Stimulated activated naive CD8-positive, alpha-beta T cell treated with anti-CD3 and anti-CD28 coated beads, Interleukin-15, amount 100 ng/mL, for 72 hours (primary cell): ENCODE data around the gene STRC.
"Not testable (repeated sequence)": the region's sequence is repeated elsewhere in the genome, so short reads cannot be mapped to it uniquely, and the experiment has no call there.

ENCODE experiments used
- ATAC-seq: fragments of 150-1000 bp; cut with Tn5 transposase; 2 replicates; pipeline ENCODE4 v1.10.0; 2021; ENCODE audit warnings: mild to moderate bottlenecking, moderate library complexity
- DNase-seq, 2 donors: peaks; one replicate each; pipeline ENCODE4 v3.0.0; 2021 to 2022
- H3K27ac Mint-ChIP-seq, 2 donors: one replicate each; pipeline ENCODE4 v1.8.0; 2022; ENCODE audit warnings: mild to moderate bottlenecking in 2 of 2, mixed read lengths in 2 of 2, moderate library complexity in 2 of 2
- H3K27me3 Mint-ChIP-seq: one replicate; pipeline ENCODE4 v1.8.0; 2022; ENCODE audit warnings: mixed read lengths
- H3K4me1 Mint-ChIP-seq: one replicate; pipeline ENCODE4 v1.8.0; 2022; ENCODE audit warnings: mild to moderate bottlenecking, mixed read lengths
- H3K4me3 Mint-ChIP-seq, 2 donors: one replicate each; pipeline ENCODE4 v1.8.0; 2022; ENCODE audit warnings: mild to moderate bottlenecking in 2 of 2, mixed read lengths in 2 of 2, moderate library complexity in 1 of 2
- H3K9me3 Mint-ChIP-seq, 2 donors: one replicate each; pipeline ENCODE4 v1.8.0; 2022; ENCODE audit warnings: mixed read lengths in 2 of 2

The STRC gene

DNA sequence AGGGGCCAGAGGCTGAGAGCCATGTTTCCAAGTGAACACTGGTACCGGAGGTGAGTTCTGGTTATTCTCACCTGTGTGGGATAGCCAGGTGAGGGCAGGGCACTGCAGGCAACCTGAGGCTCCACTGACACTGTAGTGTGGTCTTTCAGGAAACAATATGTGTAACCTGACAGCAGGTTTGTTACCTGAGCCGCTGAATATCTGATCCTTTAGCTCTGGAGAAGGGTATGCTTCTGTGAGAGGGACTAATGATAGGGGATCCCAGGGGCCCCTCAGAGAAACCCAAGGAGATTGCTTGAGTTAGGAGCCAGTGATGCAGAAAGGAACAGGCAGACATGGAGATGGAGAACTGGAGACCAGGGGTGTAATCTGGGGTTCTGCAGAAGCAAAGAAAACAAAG lies at the start of gene STRC:
TSS of gene STRC (minus strand) at position 101 of the 400 bp plus-strand sequence. CDS start at position 23, 78 bp downstream.
- H3K9me3 Mint-ChIP-seq, H3K27ac Mint-ChIP-seq, DNase-seq, H3K4me3 Mint-ChIP-seq, H3K4me1 Mint-ChIP-seq, ATAC-seq: not testable (repeated sequence)
- peaks cover 17% of the 10 kb centered on the region for H3K27me3 Mint-ChIP-seq

DNA sequence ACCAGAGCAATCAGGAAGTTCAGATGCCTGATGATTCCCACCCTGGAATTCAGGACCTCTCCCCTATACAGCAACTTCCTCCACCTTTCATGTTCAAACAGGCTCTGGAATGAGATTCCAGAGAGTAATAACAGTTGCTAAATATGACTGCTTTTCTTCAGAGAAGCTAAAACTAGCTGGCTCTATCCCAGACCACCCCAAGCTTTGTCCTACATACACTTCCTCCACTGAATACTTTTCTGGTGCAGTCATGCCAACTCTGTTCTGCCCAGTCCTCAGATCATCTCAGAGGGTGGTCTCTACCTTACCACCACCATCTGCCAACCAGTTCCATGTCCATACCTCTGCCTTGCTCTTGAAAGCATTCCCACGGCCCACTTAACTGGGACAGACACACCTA lies 47.6 kb upstream of the STRC start:
- not testable (repeated sequence) for H3K9me3 Mint-ChIP-seq, H3K4me3 Mint-ChIP-seq, H3K27me3 Mint-ChIP-seq, H3K27ac Mint-ChIP-seq, DNase-seq, H3K4me1 Mint-ChIP-seq, ATAC-seq

DNA sequence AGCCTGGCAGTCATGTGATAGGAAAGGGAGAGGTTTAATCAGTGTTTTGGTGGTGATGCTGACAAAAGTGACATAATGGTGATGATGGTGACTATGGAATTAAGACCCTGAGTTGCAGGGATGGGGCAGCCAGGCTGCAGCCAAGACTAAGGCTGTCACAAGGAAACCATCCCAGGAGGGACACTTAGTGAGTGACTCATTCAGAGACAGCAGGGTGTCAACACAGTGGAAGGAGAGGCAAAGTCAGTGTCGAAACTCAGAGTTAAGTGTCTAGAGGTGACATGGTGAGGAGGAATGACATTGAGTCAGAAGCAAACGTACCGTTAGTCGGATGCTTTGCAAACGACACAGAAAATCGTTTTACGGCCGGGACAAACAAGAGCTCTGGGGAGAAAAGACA lies 44.7 kb upstream of the STRC start:
- not testable (repeated sequence) for ATAC-seq, H3K4me1 Mint-ChIP-seq, H3K27ac Mint-ChIP-seq, DNase-seq, H3K9me3 Mint-ChIP-seq, H3K4me3 Mint-ChIP-seq, H3K27me3 Mint-ChIP-seq

DNA sequence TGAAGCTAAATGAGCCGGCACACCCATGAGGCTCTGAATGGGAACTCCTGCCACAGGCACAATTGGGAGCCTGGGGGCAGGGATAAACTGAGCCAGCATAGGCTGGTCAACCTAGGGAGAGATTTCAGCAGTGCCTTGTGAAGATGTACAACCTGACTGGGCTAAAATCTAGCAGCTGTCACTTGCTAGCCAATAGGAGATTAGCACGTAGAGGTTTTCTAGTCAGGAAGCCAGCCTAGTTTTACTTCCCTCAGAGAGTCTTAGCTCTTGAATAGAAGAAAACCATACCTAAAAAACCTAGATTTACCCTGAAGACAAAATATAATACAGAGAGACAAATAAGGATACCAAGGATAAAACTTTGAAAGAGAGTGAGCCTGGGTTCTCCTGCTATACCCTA lies 43.7 kb upstream of the STRC start:
- not testable (repeated sequence) for H3K4me3 Mint-ChIP-seq, DNase-seq, H3K9me3 Mint-ChIP-seq, H3K4me1 Mint-ChIP-seq, H3K27me3 Mint-ChIP-seq, ATAC-seq, H3K27ac Mint-ChIP-seq

DNA sequence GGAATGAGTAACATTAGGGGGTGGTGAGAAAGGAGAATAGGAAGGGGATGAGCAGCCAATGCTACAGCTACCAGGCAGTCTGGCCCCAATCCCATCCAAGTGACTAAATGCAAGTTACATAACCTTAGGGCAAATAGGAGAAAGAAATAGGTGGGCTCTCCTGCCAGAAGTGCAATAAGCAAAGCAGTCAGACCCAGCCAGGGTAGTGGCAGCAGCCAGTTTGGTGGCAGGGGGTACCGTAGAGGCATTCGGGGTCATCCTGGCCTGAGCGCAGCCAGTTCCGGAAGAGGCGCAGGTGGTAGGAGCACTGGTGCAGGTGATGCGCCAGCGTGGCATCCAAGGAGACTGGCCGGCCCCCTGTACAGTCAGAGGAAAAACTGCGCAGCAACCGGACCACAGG lies 41.1 kb upstream of the STRC start:
- not testable (repeated sequence) for DNase-seq

GRCh38 chr15:43649430-43649926 lies 30.9 kb upstream of the STRC start:
- ATAC-seq: peak; percentile 20
- H3K9me3 Mint-ChIP-seq: not testable (repeated sequence)

More for the DNA sequence above, 41.1 kb upstream of the STRC start:
- H3K27me3 Mint-ChIP-seq, H3K4me1 Mint-ChIP-seq, H3K9me3 Mint-ChIP-seq, ATAC-seq, H3K27ac Mint-ChIP-seq, H3K4me3 Mint-ChIP-seq: not testable (repeated sequence)

DNA sequence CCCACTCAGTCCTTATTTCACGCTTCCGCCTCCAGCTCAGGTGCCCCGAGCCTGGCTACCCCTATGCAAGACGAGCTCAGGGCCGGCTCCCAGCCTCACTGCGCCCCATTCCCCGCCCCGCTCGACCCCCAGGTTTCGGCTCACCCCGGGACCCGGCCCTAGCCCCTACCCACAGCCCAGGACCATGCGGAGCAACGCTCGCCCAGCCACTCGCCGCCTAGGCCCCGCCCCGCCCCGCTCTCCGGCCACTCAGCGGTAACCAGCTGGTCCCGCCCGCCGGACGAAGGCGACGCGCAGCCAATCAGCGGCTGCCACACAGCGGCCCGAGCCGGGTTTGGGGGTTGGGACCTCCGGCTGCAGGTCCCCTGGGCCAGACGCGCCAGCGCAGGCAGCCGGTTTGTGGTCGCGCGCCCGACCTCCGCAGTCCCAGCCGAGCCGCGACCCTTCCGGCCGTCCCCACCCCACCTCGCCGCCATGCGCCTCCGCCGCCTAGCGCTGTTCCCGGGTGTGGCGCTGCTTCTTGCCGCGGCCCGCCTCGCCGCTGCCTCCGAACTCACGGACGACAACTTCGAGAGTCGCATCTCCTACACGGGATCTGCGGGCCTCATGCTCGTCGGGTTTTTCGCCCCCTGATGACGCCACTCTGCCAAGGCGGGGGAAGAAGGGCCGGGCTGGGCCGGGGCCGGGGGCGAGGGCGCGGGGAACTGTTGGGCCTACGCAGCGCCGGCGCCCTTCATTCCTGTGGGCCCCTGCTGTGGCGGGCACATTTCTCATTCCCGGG lies 30.2 kb upstream of the STRC start, which contains the start of gene CATSPER2:
TSS of gene CATSPER2 (minus strand) at position 196 of the 781 bp plus-strand sequence. CDS start 783 bp downstream, outside the sequence.
- H3K9me3 Mint-ChIP-seq: no peaks in the 10 kb centered on the region
- no peak within 1 kb of the TSS for H3K4me3 Mint-ChIP-seq
- no peaks in the 10 kb centered on the region for H3K4me1 Mint-ChIP-seq
- no peak within 1 kb of the TSS for H3K27ac Mint-ChIP-seq
- no peak for DNase-seq
- no peaks in the 10 kb centered on the region for H3K27me3 Mint-ChIP-seq
- peak; percentile 59 for ATAC-seq

More at GRCh38 chr15:43649430-43649926, 30.9 kb upstream of the STRC start:
- H3K27me3 Mint-ChIP-seq, DNase-seq, H3K4me1 Mint-ChIP-seq, H3K27ac Mint-ChIP-seq, H3K4me3 Mint-ChIP-seq: not testable (repeated sequence)

GRCh38 chr15:43638464-43639204 lies 20.0 kb upstream of the STRC start:
- not testable (repeated sequence) for H3K27me3 Mint-ChIP-seq, DNase-seq, H3K9me3 Mint-ChIP-seq, H3K4me3 Mint-ChIP-seq, H3K4me1 Mint-ChIP-seq, ATAC-seq
- peak overlapping the region in 1 of 2 donors; percentile 1 for H3K27ac Mint-ChIP-seq

- not testable (repeated sequence) for H3K4me1 Mint-ChIP-seq, H3K9me3 Mint-ChIP-seq, ATAC-seq, H3K27me3 Mint-ChIP-seq, DNase-seq, H3K4me3 Mint-ChIP-seq
- peak overlapping the region; percentile 19 to 63 for H3K27ac Mint-ChIP-seq
Measured at GRCh38 chr15:43626937-43627336, 8.3 kb upstream of the STRC start.

- Mint-ChIP-seq H3K9me3 (no peaks in the 10 kb centered on the region), H3K4me1 (no peaks in the 10 kb centered on the region), H3K4me3 (no peak overlapping the region), H3K27ac (no peak overlapping the region), H3K27me3 (peaks cover 5% of the 10 kb centered on the region)
- no peak for ATAC-seq
- no peak for DNase-seq
Measured at GRCh38 chr15:43625106-43625505, 6.5 kb upstream of the STRC start.

GRCh38 chr15:43622068-43622799 lies 3.6 kb upstream of the STRC start:
- not testable (repeated sequence) for H3K4me3 Mint-ChIP-seq, ATAC-seq, H3K4me1 Mint-ChIP-seq, DNase-seq, H3K27ac Mint-ChIP-seq, H3K9me3 Mint-ChIP-seq
- peaks cover 17% of the 10 kb centered on the region for H3K27me3 Mint-ChIP-seq

- H3K9me3 Mint-ChIP-seq: not testable (repeated sequence)
Measured at GRCh38 chr15:43617750-43618149, 850 bp downstream of the STRC start.

DNA sequence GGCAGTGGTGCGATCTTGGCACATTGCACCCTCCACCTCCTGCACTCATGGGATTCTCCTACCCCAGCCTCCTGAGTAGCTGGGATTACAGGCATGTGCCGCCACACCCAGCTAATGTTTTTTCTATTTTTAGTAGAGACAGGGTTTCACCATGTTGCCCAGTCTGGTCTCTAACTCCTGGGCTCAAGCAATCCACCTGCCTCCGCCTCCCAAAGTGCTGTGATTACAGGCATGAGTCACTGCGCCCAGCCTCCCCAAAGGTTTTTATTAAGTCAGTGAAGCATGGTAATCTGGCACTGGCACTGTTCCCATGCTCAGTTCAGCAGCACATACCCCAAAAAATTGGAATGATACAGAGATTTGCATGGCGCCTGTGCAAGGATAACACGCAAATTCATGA lies 16.4 kb downstream of the STRC start:
- not testable (repeated sequence) for H3K27ac Mint-ChIP-seq, H3K4me1 Mint-ChIP-seq, H3K4me3 Mint-ChIP-seq, ATAC-seq, DNase-seq, H3K9me3 Mint-ChIP-seq
- H3K27me3 Mint-ChIP-seq: peaks cover 33% of the 10 kb centered on the region

More at GRCh38 chr15:43617750-43618149, 850 bp downstream of the STRC start:
- not testable (repeated sequence) for DNase-seq, H3K27ac Mint-ChIP-seq, H3K4me3 Mint-ChIP-seq, H3K4me1 Mint-ChIP-seq, ATAC-seq
- peaks cover 17% of the 10 kb centered on the region for H3K27me3 Mint-ChIP-seq

GRCh38 chr15:43600200-43600599 lies 18.4 kb downstream of the STRC start:
- Mint-ChIP-seq H3K27ac (peak overlapping the region in 1 of 2 donors; percentile 6), H3K27me3 (peaks cover 40% of the 10 kb centered on the region)
- DNase-seq, H3K4me1 Mint-ChIP-seq, H3K4me3 Mint-ChIP-seq, ATAC-seq, H3K9me3 Mint-ChIP-seq: not testable (repeated sequence)

DNA sequence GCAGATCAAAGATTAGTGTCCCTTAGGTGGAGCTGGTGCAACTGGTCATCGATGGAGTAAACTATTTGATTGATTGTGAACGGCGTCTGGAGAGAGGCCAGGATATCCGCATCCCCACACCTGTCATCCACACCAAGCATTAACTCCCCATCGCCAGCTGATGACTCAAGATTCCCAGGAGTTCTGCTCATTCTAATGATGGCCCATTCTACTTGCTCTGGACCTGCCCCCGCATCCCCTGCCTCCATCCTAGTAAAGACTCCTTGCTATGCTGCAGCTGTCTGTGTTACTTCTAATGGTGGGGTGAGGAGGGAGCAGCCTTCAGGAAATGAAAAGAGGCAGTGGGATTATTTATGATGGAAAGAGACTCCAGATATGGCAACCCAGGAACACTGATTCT lies 19.5 kb downstream of the STRC start:
- DNase-seq, H3K4me1 Mint-ChIP-seq, H3K27ac Mint-ChIP-seq, H3K4me3 Mint-ChIP-seq, H3K9me3 Mint-ChIP-seq, ATAC-seq: not testable (repeated sequence)
- peaks cover 33% of the 10 kb centered on the region for H3K27me3 Mint-ChIP-seq
